ENCODE results near the gene RPL4. TPM values are rescaled to one million over a fixed set of nuclear protein-coding genes. Genes with fewer than 3 reads are reported as not detected.

Gene RPL4
- total RNA-seq, 1 experiment from 2014 or later: 3,988 TPM

DNA sequence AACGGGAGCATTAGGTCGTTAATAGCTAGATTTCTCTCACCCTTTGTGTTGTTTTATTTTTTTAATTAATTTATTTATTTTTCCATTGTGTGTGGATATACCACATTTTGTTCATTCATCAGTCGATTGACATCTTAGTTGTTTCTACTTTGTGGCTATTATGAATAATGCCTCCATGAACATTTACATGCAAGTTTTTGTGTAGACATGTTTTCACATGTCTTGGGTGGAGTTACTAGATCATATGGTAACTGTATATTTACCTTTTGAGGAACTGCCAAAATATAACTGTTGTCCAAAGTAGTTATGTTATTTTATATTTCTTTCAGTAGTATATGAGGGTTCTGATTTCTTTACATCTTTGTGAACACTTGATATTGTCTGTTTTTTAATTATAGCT, 19.3 kb upstream of the RPL4 start:
- Histone ChIP-seq H3K23ac (ENCODE audit: insufficient read length, low read depth, low read length) (no peak overlapping the region), H3K18ac (ENCODE audit: insufficient read length, low read depth, low read length) (no peak overlapping the region), H3T11ph (ENCODE audit: low read length) (no peak overlapping the region), H3K14ac (ENCODE audit: insufficient read depth, low read length) (no peak overlapping the region), H2BK5ac (ENCODE audit: insufficient read length, low read length) (no peak overlapping the region), H3K9ac (ENCODE audit: extremely low read depth, insufficient read length, low read length) (no peak overlapping the region), H4K8ac (replicated peaks; ENCODE audit: insufficient read length, low read depth, low read length) (no peak overlapping the region), H2BK12ac (ENCODE audit: insufficient read length, low read depth, low read length) (no peak overlapping the region), H2BK20ac (ENCODE audit: low read depth, low read length, poor library complexity, severe bottlenecking) (no peak overlapping the region), H2BK120ac (ENCODE audit: low read depth, low read length, poor library complexity, severe bottlenecking) (no peak overlapping the region), H3K4me1 (ENCODE audit: insufficient read depth, low read length) (no peaks in the 10 kb centered on the region), H4K91ac (ENCODE audit: insufficient read length, low read depth, low read length) (no peak overlapping the region), H3K9me3 (ENCODE audit: control insufficient read depth, low read depth, low read length) (no peaks in the 10 kb centered on the region), H3K27ac (ENCODE audit: insufficient read length, low read depth, low read length) (no peak overlapping the region), H2AK5ac (ENCODE audit: insufficient read length, low read length) (no peak overlapping the region), H4K20me1 (ENCODE audit: control insufficient read depth, insufficient read depth, insufficient read length) (no peaks in the 10 kb centered on the region), H3K79me1 (ENCODE audit: insufficient read depth, low read depth, low read length, poor library complexity, severe bottlenecking) (no peaks in the 10 kb centered on the region), H2AFZ (ENCODE audit: low read length) (no peak overlapping the region), H3K4ac (ENCODE audit: low read depth, low read length) (no peak overlapping the region), H3K23me2 (ENCODE audit: insufficient read length, low read depth, low read length, poor library complexity, severe bottlenecking) (no peaks in the 10 kb centered on the region), H3K27me3 (ENCODE audit: insufficient read depth, low read length) (no peaks in the 10 kb centered on the region), H3K56ac (ENCODE audit: insufficient read length, low read depth, low read length) (no peak overlapping the region), H3K79me2 (ENCODE audit: insufficient read depth, low read length) (no peaks in the 10 kb centered on the region), H4K5ac (ENCODE audit: insufficient read length, low read depth, low read length) (no peak overlapping the region), H3K4me2 (ENCODE audit: insufficient read depth, insufficient read length, low read length) (no peak overlapping the region), H2BK15ac (ENCODE audit: low read depth, low read length) (no peak overlapping the region)
- no peak for DNase-seq
- H3K4me3 Mint-ChIP-seq: no peak overlapping the region
- no CpG with 5 or more reads among the region's 3 CpGs for WGBS (ENCODE audit: extremely low coverage, insufficient read length, low lambda C conversion rate)
- no peak overlapping the region for H3K27ac Mint-ChIP-seq
- no peaks in the 10 kb centered on the region for H3K27me3 Mint-ChIP-seq (ENCODE audit: low read depth)
- TF ChIP-seq, protein P1, sequence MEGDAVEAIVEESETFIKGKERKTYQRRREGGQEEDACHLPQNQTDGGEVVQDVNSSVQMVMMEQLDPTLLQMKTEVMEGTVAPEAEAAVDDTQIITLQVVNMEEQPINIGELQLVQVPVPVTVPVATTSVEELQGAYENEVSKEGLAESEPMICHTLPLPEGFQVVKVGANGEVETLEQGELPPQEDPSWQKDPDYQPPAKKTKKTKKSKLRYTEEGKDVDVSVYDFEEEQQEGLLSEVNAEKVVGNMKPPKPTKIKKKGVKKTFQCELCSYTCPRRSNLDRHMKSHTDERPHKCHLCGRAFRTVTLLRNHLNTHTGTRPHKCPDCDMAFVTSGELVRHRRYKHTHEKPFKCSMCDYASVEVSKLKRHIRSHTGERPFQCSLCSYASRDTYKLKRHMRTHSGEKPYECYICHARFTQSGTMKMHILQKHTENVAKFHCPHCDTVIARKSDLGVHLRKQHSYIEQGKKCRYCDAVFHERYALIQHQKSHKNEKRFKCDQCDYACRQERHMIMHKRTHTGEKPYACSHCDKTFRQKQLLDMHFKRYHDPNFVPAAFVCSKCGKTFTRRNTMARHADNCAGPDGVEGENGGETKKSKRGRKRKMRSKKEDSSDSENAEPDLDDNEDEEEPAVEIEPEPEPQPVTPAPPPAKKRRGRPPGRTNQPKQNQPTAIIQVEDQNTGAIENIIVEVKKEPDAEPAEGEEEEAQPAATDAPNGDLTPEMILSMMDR (conservative IDR thresholded peaks at IDR 0.05): no peak
- H3K36me3 Mint-ChIP-seq (ENCODE audit: insufficient read depth in 1 of 3, low read depth in 3 of 3): peaks cover 11 to 62% (median 46%) of the 10 kb centered on the region in 3 experiments; a peak in 6 of 7 replicates
- no peaks in the 10 kb centered on the region for H3K4me1 Mint-ChIP-seq
- H3K9me3 Mint-ChIP-seq: no peaks in the 10 kb centered on the region

Measured in H9 (cell line).